NCI-H1694 treated with DMSO at 0.1 percent for 48 hours (cell line): ENCODE data around the gene PLD4.
"Not testable (repeated sequence)": the region's sequence is repeated elsewhere in the genome, so short reads cannot be mapped to it uniquely, and the experiment has no call there.

Experiments
- DNase-seq: peaks from one replicate; lab custom pipeline; 2025; lab: John Stamatoyannopoulos, UW

Gene PLD4

GRCh38 chr14:104885973-104886689, 38.5 kb upstream of the PLD4 start:
- DNase-seq: no peak

- no peak for DNase-seq
These were observed 37.7 kb upstream of the PLD4 start for GRCh38 chr14:104886690-104887622.

- no peak for DNase-seq
These were observed 36.8 kb upstream of the PLD4 start for GRCh38 chr14:104887623-104888488.

GRCh38 chr14:104888489-104889374, 35.9 kb upstream of the PLD4 start:
- DNase-seq: no peak

GRCh38 chr14:104889375-104889757, 35.3 kb upstream of the PLD4 start:
- no peak for DNase-seq

- DNase-seq: not testable (repeated sequence)
These were observed 34.4 kb upstream of the PLD4 start for GRCh38 chr14:104890292-104890691.

- no peak for DNase-seq
These were observed 33.5 kb upstream of the PLD4 start for GRCh38 chr14:104891121-104891551.

GRCh38 chr14:104891664-104892530, 32.8 kb upstream of the PLD4 start:
- no peak for DNase-seq

- no peak for DNase-seq
These were observed 31.9 kb upstream of the PLD4 start for GRCh38 chr14:104892531-104893434.

GRCh38 chr14:104893435-104894207, 31.1 kb upstream of the PLD4 start:
- DNase-seq: no peak

- no peak for DNase-seq
These were observed 30.1 kb upstream of the PLD4 start for GRCh38 chr14:104894331-104895206.

GRCh38 chr14:104895207-104895785, 29.4 kb upstream of the PLD4 start:
- no peak for DNase-seq

- DNase-seq: no peak
These were observed 28.7 kb upstream of the PLD4 start for GRCh38 chr14:104895786-104896661.

- DNase-seq: no peak
These were observed 27.1 kb upstream of the PLD4 start for GRCh38 chr14:104897330-104898194.

- no peak for DNase-seq
These were observed 26.5 kb upstream of the PLD4 start for GRCh38 chr14:104898195-104898558.
